Camera-type eye (tissue), 1 donor: ENCODE measurements around the gene HYOU1. TPM values are rescaled to one million over a fixed set of nuclear protein-coding genes. Genes with fewer than 3 reads are reported as not detected.

ENCODE experiments used
- total RNA-seq: library from RNA; depleted of rRNA; stranded (reverse); fragments of >200 nt; gene quantifications from one replicate; pipeline ENCODE4 v1.2.3, GENCODE V29; 2014

HYOU1 gene, protein sequence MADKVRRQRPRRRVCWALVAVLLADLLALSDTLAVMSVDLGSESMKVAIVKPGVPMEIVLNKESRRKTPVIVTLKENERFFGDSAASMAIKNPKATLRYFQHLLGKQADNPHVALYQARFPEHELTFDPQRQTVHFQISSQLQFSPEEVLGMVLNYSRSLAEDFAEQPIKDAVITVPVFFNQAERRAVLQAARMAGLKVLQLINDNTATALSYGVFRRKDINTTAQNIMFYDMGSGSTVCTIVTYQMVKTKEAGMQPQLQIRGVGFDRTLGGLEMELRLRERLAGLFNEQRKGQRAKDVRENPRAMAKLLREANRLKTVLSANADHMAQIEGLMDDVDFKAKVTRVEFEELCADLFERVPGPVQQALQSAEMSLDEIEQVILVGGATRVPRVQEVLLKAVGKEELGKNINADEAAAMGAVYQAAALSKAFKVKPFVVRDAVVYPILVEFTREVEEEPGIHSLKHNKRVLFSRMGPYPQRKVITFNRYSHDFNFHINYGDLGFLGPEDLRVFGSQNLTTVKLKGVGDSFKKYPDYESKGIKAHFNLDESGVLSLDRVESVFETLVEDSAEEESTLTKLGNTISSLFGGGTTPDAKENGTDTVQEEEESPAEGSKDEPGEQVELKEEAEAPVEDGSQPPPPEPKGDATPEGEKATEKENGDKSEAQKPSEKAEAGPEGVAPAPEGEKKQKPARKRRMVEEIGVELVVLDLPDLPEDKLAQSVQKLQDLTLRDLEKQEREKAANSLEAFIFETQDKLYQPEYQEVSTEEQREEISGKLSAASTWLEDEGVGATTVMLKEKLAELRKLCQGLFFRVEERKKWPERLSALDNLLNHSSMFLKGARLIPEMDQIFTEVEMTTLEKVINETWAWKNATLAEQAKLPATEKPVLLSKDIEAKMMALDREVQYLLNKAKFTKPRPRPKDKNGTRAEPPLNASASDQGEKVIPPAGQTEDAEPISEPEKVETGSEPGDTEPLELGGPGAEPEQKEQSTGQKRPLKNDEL
- 74.0 TPM for total RNA-seq

DNA sequence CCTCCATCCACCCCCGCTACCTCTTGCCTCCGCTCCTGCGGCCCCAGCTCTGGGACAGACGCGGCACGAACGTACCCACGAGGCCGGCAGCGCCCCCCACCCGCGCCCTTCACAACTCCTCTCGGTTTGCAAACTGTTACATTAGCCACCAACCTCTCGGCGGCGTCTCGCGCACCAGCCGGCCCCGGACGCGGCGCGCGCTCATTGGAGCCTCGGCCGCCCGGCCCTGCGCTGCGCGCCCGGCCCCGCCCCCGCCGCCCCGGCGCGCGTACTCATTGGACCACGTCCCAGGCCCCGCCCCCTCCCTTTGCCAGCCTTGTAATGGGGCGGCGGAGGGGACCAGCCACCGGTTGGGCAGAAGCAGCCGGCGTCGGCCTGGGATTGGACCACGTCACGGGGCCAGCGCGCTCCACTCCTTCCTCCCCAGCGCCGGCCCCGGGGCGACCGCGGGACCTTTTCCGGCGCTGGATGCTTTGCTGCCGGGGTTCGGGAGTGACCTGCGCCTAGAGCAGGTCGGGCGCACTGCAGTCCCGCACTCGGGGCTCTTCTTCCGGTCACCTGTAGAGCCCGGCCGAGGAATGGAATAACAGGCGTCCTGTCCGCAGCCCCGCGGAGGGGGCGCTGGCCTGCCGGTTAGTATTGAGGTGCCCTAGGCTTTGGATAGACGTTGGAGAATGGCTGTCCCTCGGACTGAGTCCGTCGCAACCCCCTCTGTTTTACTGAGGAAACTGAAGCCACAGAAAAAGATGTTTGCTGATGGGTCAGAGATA lies at the start of gene HYOU1:
Gene HYOU1, minus strand, starts transcription at position 206 of the 770 bp plus-strand sequence. CDS start 1,045 bp downstream, outside the sequence.

DNA sequence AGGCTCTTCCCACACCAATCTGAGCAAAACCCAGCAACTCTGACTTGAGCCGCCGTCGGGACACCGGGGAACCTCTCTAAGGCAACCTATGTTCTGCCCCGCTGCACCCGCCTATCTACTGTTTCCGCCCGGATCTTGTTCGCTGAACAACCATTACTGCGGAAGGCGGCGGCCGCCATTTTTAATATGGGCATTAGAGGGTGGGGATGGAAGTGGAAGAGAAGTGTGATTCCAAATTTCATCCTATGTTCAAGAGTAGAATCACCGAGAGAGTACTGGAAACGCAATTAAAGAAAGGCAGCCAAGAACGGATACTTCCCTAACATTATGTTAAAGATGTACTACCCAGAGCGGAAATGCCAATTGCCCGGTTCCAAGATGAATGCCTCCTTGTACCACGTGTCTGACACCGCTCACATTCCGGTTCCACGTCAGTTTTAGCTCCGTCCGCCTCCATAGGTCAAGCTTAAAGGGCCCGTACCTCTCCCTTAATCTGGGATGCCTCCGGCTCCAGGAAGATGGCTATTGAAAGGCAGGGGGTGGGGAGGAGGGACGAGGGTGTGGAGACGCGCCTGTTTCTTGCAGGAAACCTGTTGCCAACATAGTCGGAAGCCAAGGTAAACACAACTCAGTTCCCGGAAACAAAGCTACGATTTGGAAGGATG lies 44.9 kb upstream of the HYOU1 start, which contains the start of gene DPAGT1:
Gene DPAGT1, minus strand, starts transcription at position 95 of the 665 bp plus-strand sequence. CDS start 198 bp downstream, outside the sequence.

DNA sequence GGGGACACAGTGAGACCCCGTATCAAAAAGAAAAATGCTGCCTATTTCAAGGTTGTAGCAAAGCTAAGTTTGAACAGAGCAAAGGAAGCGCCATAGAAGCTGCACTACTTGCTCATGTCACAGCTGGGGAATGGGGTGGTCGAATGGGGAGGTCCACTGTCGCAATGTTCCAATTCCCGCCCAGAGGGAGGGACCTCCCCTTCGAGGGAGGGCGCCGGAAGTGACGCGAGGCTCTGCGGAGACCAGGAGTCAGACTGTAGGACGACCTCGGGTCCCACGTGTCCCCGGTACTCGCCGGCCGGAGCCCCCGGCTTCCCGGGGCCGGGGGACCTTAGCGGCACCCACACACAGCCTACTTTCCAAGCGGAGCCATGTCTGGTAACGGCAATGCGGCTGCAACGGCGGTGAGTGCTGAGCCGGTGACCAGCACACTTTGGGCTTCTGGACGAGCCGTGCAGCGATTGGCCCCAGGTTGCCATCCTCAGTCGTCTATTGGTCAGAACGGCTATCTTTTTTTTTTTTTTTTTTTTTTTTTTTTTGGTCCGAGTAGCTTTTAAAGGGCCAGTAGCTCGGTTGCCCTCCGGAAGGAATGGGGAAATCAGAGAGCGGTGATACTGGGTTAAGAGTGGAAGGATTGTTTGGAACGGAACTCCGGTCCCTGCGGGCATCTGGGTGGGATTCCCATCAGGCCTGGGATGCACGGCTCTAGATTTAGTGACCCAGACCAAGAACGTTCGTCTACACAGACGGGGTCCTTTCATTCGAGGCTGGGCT lies 27.8 kb upstream of the HYOU1 start, which contains the start of gene HMBS:
Gene HMBS, plus strand, starts transcription at position 219 of the 774 bp plus-strand sequence. Its CDS starts 153 bp downstream, at position 372.

DNA sequence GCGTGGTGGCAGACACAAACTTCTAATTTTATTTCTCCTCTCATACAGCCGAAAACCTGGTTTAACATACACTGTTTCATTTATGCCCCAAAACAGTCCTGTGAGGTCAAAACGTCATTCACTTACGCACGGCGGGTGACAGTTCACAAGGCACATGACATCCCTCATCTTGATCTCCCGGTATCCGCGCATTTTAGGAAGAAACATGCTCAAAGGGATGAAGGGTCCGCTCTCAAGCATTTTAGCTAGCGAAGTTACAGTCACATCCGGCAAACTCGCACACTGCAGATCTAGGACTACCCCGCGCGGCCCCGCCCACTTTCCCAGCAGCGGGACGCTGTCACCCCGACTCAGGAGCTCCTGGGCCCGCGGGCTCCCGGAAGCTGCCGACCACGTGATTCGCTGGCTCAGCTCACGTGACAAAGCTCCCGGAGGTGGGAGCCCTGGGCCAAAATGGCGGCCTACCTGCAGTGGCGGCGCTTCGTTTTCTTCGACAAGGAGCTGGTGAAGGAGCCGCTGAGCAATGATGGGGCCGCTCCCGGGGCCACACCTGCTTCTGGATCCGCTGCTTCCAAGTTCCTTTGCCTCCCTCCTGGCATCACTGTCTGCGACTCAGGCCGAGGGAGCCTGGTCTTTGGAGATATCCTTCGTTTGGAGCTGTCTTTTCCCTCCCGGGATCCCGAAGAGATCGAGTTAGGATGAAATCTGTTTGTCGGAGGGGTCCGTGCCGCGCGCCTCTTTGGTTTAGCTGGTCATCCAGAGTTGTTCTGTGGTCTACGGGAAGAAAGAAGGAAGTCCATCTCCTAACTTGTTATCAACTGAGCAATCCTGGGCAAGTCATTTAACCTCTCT lies 10.6 kb upstream of the HYOU1 start, which contains the start of gene VPS11:
Gene VPS11, plus strand, starts transcription at position 448 of the 852 bp plus-strand sequence. Its CDS starts 6 bp downstream, at position 454.

DNA sequence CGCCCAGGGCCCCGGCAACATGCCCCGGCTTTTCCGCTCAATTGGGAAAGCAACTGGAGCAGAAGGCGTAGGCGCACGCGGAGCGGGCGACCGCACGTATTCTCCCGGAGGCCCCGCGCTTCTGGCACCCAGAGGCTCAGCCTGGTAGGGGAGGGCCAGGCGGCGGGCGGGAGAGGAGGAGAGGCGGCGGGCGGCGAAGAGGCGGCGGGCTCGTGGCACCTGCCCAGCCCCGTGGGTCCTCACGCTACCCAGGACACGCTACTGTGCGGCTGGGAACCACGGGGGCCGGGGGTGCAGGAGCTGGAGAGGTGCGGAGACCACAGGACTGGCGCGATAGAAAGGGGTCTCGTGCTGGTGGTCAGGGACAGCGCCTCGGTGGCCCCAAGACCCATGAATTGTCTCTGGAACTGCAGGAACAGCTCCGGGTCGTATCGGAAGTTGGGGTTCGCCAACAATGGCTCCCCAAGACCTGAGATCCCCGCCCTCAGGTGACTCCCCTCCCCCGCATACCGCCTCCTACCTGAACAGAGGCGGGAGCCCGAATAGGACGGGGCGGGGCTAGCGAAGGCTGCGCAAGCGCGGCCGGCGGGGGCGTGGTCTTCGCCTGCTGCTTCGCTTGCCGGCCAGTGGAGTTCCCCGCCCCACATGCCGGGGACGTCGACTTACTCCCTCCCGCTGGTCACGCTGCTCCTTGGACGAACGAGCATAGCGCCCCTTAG lies 26.5 kb downstream of the HYOU1 start, which contains the start of gene SLC37A4:
Gene SLC37A4, minus strand, starts transcription at position 549 of the 719 bp plus-strand sequence.

DNA sequence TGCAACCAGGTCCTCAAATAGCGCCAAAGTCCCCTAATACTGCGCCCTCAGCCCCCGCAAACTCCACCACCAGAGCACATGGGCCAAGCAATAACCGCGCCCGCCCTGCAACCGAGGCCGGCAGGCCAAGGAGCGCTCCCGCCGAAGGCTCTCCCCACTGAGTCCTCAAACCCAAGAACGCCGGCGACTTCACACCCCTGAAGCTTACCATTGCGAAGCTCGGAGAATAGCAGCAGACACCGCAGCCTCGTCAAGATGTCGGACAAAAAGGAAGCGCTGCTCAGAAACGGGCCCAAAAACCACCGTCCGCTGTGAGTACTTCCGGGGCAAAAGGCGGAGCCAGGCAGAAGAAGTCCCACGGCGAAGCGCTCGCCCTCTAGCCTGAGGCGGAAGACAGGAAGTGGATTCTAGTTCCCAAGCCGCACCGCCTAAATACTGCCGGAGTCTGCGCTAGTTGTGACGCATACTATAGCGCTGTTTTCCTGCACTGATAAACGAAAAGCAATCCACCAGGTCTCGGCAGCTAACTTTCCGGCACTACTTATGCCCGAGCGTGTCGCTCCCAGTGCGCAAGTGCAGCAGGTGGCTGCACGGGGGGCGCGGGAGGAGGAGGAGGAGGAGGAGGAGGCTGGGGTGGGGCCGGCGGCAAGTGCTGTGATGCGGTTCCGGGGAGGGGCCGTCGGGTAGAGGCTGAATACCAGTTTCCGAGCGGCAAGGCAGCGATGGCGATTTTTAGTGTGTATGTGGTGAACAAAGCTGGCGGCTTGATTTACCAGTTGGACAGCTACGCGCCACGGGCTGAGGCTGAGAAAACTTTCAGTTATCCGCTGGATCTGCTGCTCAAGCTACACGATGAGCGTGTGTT lies 38.7 kb downstream of the HYOU1 start, which contains the start of the genes RPS25 and TRAPPC4:
Gene RPS25, minus strand, starts transcription at position 270 of the 865 bp plus-strand sequence. Its CDS starts 59 bp downstream, at position 211.
Gene TRAPPC4, plus strand, starts transcription at position 693 of the 865 bp plus-strand sequence. Its CDS starts 30 bp downstream, at position 723.

DNA sequence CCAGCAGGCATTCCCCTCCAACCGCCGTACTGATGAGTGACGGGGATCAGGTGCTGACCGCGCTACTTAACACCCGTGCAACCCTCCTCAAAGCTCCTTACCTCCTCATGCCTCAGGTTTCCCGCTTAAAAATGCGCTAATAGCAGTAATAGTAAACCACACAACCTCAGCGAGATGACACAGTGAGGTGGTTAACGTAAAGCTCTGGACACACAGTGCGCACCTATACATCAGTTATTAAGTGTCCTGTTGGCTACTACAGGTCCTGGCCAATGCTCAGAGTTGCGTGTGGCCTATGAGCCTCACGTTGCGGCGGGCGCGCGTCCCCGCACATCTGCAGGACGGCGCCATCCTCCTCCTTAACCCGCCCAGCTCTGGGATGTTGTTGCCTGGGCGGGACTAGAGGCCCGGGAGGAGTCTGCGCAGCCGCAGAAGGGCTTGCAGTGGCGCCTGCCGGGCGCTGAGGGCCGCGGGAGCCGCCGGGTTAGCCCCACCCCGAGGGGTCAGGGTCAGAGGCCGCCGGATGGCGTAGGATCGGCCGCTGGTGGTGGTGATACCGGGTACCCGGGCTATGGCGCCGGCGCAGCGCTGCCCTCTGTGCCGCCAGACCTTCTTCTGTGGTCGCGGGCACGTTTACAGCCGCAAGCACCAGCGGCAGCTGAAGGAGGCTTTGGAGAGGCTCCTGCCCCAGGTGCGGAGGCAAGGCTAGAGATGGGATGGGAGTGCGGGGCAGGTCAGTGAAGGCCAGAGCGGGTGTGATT lies 59.2 kb downstream of the HYOU1 start, which contains the start of gene CENATAC:
Gene CENATAC, plus strand, starts transcription at position 512 of the 761 bp plus-strand sequence. Its CDS starts 60 bp downstream, at position 572.

Other genes with a start within 250 kb of the HYOU1 start
- not detected for gene CXCR5, start 173.3 kb downstream of the HYOU1 start, total RNA-seq
- 24.8 TPM for gene BCL9L, start 131.3 kb downstream of the HYOU1 start, total RNA-seq
- not detected for gene UPK2, start 100.9 kb downstream of the HYOU1 start, total RNA-seq
- gene FOXR1, start 85.4 kb downstream of the HYOU1 start, total RNA-seq: not detected
- gene CENATAC, start 59.1 kb downstream of the HYOU1 start, total RNA-seq: 48.5 TPM
- gene RPS25, start 38.9 kb downstream of the HYOU1 start, total RNA-seq: 786 TPM
- 57.7 TPM for gene TRAPPC4, start 38.4 kb downstream of the HYOU1 start, total RNA-seq
- 24.0 TPM for gene SLC37A4, start 26.3 kb downstream of the HYOU1 start, total RNA-seq
- gene VPS11, start 10.6 kb upstream of the HYOU1 start, total RNA-seq: 36.0 TPM
- gene HMBS, start 27.7 kb upstream of the HYOU1 start, total RNA-seq: 7.9 TPM
- gene DPAGT1, start 44.6 kb upstream of the HYOU1 start, total RNA-seq: 29.1 TPM
- gene C2CD2L, start 50.1 kb upstream of the HYOU1 start, total RNA-seq: 9.8 TPM
- gene HINFP, start 64.4 kb upstream of the HYOU1 start, total RNA-seq: 24.4 TPM
- gene ABCG4, start 91.8 kb upstream of the HYOU1 start, total RNA-seq: 14.6 TPM
- gene NLRX1, start 111.5 kb upstream of the HYOU1 start, total RNA-seq: 24.0 TPM
- gene NHERF4, start 128.3 kb upstream of the HYOU1 start, total RNA-seq: 0.44 TPM
- gene CBL, start 149.1 kb upstream of the HYOU1 start, total RNA-seq: 23.1 TPM